CD4-positive, alpha-beta T cell treated with Interleukin-4 for 4 hours (primary cell): ENCODE measurements around the gene CD300LF.

Experiments used
- DNase-seq: peaks from one replicate; pipeline ENCODE4 v3.0.0-alpha.2; 2020

Gene CD300LF

GRCh38 chr17:74682471-74683190, 30.1 kb downstream of the CD300LF start:
- DNase-seq: no peak

- DNase-seq: no peak
These were observed 30.7 kb downstream of the CD300LF start for GRCh38 chr17:74682028-74682427.

GRCh38 chr17:74680941-74681340, 31.8 kb downstream of the CD300LF start:
- DNase-seq: no peak

GRCh38 chr17:74680213-74680612, 32.5 kb downstream of the CD300LF start:
- no peak for DNase-seq

- DNase-seq: no peak
These were observed 33.3 kb downstream of the CD300LF start for GRCh38 chr17:74679374-74679773.

- DNase-seq: no peak
These were observed 34.2 kb downstream of the CD300LF start for GRCh38 chr17:74678541-74678940.

- peak; percentile 7 for DNase-seq
These were observed 34.9 kb downstream of the CD300LF start for GRCh38 chr17:74677558-74678466.

GRCh38 chr17:74671031-74671771, 41.5 kb downstream of the CD300LF start:
- peak; percentile 54 for DNase-seq

GRCh38 chr17:74670329-74670728, 42.4 kb downstream of the CD300LF start:
- DNase-seq: no peak

GRCh38 chr17:74663561-74663960, 49.2 kb downstream of the CD300LF start:
- DNase-seq: no peak

GRCh38 chr17:74659889-74660288, 52.8 kb downstream of the CD300LF start:
- no peak for DNase-seq

GRCh38 chr17:74658620-74659019, 54.1 kb downstream of the CD300LF start:
- DNase-seq: no peak

- DNase-seq: no peak
These were observed 58.0 kb downstream of the CD300LF start for GRCh38 chr17:74654742-74655141.

- DNase-seq: no peak
These were observed 60.7 kb downstream of the CD300LF start for GRCh38 chr17:74652020-74652419.

GRCh38 chr17:74649909-74650308, 62.8 kb downstream of the CD300LF start:
- no peak for DNase-seq

GRCh38 chr17:74647871-74648672, 64.7 kb downstream of the CD300LF start:
- no peak for DNase-seq

GRCh38 chr17:74646231-74646630, 66.5 kb downstream of the CD300LF start:
- peak; percentile 23 for DNase-seq

- no peak for DNase-seq
These were observed 67.7 kb downstream of the CD300LF start for GRCh38 chr17:74645010-74645409.

GRCh38 chr17:74644419-74644818, 68.3 kb downstream of the CD300LF start:
- no peak for DNase-seq
